ENCODE results near the gene CMYA5. TPM values are rescaled to one million over a fixed set of nuclear protein-coding genes. Genes with fewer than 3 reads are reported as not detected.
"Not testable (repeated sequence)": the region's sequence is repeated elsewhere in the genome, so short reads cannot be mapped to it uniquely, and the experiment has no call there.

CMYA5 gene
- total and polyA plus RNA-seq, 7 donors = 0.46 to 21.0 (median 5.2) TPM

GRCh38 chr5:79653843-79654242 lies 35.8 kb upstream of the CMYA5 start:
- Histone ChIP-seq H3K27me3 (no peaks in the 10 kb centered on the region), H3K9me3 (no peaks in the 10 kb centered on the region), H3K27ac (no peak overlapping the region), H3K4me1 (no peaks in the 10 kb centered on the region), H3K36me3 (peaks cover 0 to 54% (median 10%) of the 10 kb centered on the region in 4 donors), H3K4me3 (no peak overlapping the region)
- 96% methylated on average over 6 of the region's 6 CpGs for WGBS, 2 donors
- intact Hi-C loops (cut with DNase I) = no loop called here
- TF ChIP-seq POLR2A (IDR thresholded peaks at IDR 0.05) = no peak
- no peak for TF ChIP-seq CTCF (IDR thresholded peaks at IDR 0.05)
- no peak for DNase-seq

DNA sequence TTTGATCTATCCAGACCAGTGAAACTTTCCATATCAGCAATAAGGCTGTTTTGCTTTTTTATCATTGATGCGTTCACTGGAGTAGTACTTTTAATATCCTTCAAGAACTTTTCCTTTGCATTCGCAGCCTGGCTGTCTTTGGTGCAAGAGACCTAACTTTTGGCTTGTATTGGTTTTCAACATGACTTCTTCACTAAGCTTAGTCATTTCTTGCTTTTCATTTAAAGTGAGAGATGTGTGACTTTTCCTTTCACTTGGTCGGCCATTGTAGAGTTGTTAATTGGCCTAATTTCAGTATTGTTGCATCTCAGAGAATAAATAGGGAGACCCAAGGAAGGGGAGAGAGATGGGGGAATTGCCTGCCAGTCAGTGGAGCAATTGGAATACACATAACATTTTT lies 26.4 kb upstream of the CMYA5 start:
- peaks cover 0 to 60% (median 11%) of the 10 kb centered on the region in 4 donors for H3K36me3 ChIP-seq
- no peak for TF ChIP-seq POLR2AphosphoS5 (IDR thresholded peaks at IDR 0.05)
- no peak for TF ChIP-seq EP300 (IDR thresholded peaks at IDR 0.05)
- no peak overlapping the region for H3K27ac ChIP-seq
- WGBS, 2 donors = 90 to 91% methylated on average over 3 of the region's 3 CpGs
- no peaks in the 10 kb centered on the region for H3K4me1 ChIP-seq
- H3K27me3 ChIP-seq = no peaks in the 10 kb centered on the region
- H3K4me3 ChIP-seq = no peak overlapping the region
- intact Hi-C loops (cut with DNase I) = no loop called here
- no peaks in the 10 kb centered on the region for H3K9me3 ChIP-seq
- no peak for DNase-seq

- intact Hi-C loops (cut with DNase I) = no loop called here
- TF ChIP-seq CTCF (IDR thresholded peaks at IDR 0.05) = no peak
- no peak for TF ChIP-seq POLR2AphosphoS5 (IDR thresholded peaks at IDR 0.05)
- no peak for TF ChIP-seq EP300 (IDR thresholded peaks at IDR 0.05)
- TF ChIP-seq POLR2A (IDR thresholded peaks at IDR 0.05) = no peak
- no peaks in the 10 kb centered on the region for H3K27me3 ChIP-seq
- WGBS, 2 donors = 92 to 93% methylated on average over 3 of the region's 3 CpGs
- no peaks in the 10 kb centered on the region for H3K9me3 ChIP-seq
- no peaks in the 10 kb centered on the region for H3K4me1 ChIP-seq
- peaks cover 0 to 60% (median 8%) of the 10 kb centered on the region in 4 donors for H3K36me3 ChIP-seq
- no peak overlapping the region for H3K4me3 ChIP-seq
- no peak overlapping the region for H3K27ac ChIP-seq
- DNase-seq = no peak
These were observed 22.9 kb upstream of the CMYA5 start for GRCh38 chr5:79666758-79667157.

DNA sequence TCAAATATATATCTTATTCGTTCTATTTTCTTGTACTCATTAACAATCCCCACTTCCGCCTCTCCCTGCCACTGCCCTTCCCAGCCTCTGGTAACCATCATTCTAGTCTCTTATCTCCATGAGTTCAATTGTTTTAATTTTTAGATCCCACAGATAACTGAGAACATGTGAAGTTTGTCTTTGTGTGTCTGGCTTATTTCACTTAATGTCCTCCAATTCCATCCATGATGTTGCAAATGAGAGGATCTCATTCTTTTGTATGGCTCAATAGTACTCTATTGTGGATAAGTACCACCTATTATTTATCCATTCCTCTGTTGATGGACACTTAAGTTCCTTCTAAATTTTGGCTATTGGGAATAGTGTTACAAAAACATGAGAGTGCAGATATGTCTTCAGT lies 17.2 kb upstream of the CMYA5 start:
- Histone ChIP-seq H3K4me3 (no peak overlapping the region), H3K4me1 (no peaks in the 10 kb centered on the region), H3K9me3 (no peaks in the 10 kb centered on the region), H3K36me3 (peaks cover 0 to 51% (median 8%) of the 10 kb centered on the region in 4 donors), H3K27me3 (no peaks in the 10 kb centered on the region), H3K27ac (no peak overlapping the region)
- intact Hi-C loops (cut with DNase I) = no loop called here
- TF ChIP-seq POLR2AphosphoS5 (IDR thresholded peaks at IDR 0.05) (no peak), CTCF (IDR thresholded peaks at IDR 0.05) (no peak), EP300 (IDR thresholded peaks at IDR 0.05) (no peak), POLR2A (IDR thresholded peaks at IDR 0.05) (no peak)
- no peak for DNase-seq
- 95 to 96% methylated on average over 2 of the region's 2 CpGs for WGBS, 2 donors

GRCh38 chr5:79676354-79676753 lies 13.3 kb upstream of the CMYA5 start:
- H3K9me3 ChIP-seq; DNase-seq; intact Hi-C loops (cut with DNase I); H3K4me1 ChIP-seq; H3K4me3 ChIP-seq; H3K27ac ChIP-seq; H3K27me3 ChIP-seq: not testable (repeated sequence)
- WGBS, 2 donors = 95 to 97% methylated on average over 6 of the region's 6 CpGs
- H3K36me3 ChIP-seq = peaks cover 0 to 53% (median 9%) of the 10 kb centered on the region in 4 donors

GRCh38 chr5:79682102-79682501 lies 7.5 kb upstream of the CMYA5 start:
- H3K9me3 ChIP-seq; DNase-seq; H3K27me3 ChIP-seq; H3K4me1 ChIP-seq; H3K27ac ChIP-seq; intact Hi-C loops (cut with DNase I); H3K4me3 ChIP-seq: not testable (repeated sequence)
- H3K36me3 ChIP-seq = peaks cover 6 to 73% (median 15%) of the 10 kb centered on the region in 4 donors
- 78 to 90% methylated on average over 3 of the region's 3 CpGs for WGBS, 2 donors
